RWPE2 (cell line): ENCODE measurements around the gene DAAM2.

Experiments used
- ATAC-seq: fragments of 200-7000 bp; cut with Tn5 transposase; 3 replicates; pipeline ENCODE4 v1.9.1; 2021; ENCODE audit warnings: low read depth
- DNase-seq: peaks from one replicate; pipeline ENCODE4 v3.0.0-alpha.2; 2020; ENCODE audit warnings: low spot score
- H3K27ac ChIP-seq: fragments of 450-650 bp; 2 replicates; pipeline ENCODE4 v1.5.1; 2017; ENCODE audit warnings: mild to moderate bottlenecking; ENCODE audit not compliant: poor library complexity, severe bottlenecking
- H3K27me3 ChIP-seq: fragments of 250-450 bp; sonication (Bioruptor Pico); 2 replicates; pipeline ENCODE4 v1.5.1; 2021; ENCODE audit warnings: mild to moderate bottlenecking, moderate library complexity; ENCODE audit not compliant: insufficient read depth, poor library complexity, severe bottlenecking
- H3K36me3 ChIP-seq: fragments of 250-450 bp; sonication (Bioruptor Pico); 2 replicates; pipeline ENCODE4 v1.5.1; 2020; ENCODE audit warnings: low read depth, mild to moderate bottlenecking, moderate library complexity
- H3K4me1 ChIP-seq: fragments of 250-450 bp; sonication (Bioruptor Pico); 2 replicates; pipeline ENCODE4 v1.5.1; 2021; ENCODE audit warnings: mild to moderate bottlenecking, moderate library complexity; ENCODE audit not compliant: insufficient read depth, poor library complexity, severe bottlenecking
- H3K4me3 ChIP-seq: fragments of 250-450 bp; sonication (Bioruptor Pico); 2 replicates; pipeline ENCODE4 v1.5.1; 2021; ENCODE audit warnings: mild to moderate bottlenecking, moderate library complexity; ENCODE audit not compliant: severe bottlenecking
- H3K9me3 ChIP-seq: fragments of 250-450 bp; sonication (Bioruptor Pico); 2 replicates; pipeline ENCODE4 v1.5.1; 2021; ENCODE audit warnings: mild to moderate bottlenecking, moderate library complexity; ENCODE audit not compliant: severe bottlenecking
- TF ChIP-seq, protein P1 (sequence below): fragments of 450-650 bp; IDR thresholded peaks from one replicate; pipeline ENCODE4 v1.5.1; 2017; ENCODE audit warnings: mild to moderate bottlenecking, moderate library complexity; ENCODE audit not compliant: poor library complexity, severe bottlenecking

DAAM2 gene

DNA sequence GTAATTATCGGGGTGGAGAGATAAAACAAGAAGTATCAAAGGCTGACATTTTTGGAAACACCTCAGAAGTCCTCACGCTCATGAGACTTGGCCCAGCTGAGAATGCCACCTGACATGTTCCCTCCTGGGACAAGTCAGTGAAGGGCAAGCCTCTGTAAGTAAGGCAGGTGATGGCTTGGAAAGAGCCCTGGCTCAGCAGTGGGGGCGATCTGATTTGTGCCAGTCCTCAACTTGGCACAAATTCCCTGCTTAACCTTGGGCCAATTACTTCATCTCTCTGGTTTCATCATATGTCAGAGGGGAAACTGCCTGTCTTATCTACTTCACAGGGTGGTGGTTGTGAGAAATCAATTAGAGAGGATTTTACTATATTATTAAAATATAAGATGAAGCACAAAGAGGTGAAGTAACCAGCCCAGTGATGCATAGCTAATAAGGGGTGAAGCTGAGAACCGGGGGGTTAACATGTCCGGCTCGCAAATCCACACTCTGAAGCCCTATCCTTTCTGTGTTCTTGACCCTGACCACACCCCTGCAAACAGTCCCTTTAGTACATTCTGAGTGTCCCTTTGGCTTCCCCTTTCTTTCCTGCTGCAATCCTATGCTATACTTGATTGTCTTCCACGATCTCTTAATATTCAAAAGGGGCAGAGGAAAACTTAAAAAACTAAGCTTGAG is 150.9 kb downstream of the DAAM2 start:
- no peak for DNase-seq
- peaks cover 12% of the 10 kb centered on the region for H3K4me1 ChIP-seq
- ATAC-seq = no peak
- TF ChIP-seq, protein P1, sequence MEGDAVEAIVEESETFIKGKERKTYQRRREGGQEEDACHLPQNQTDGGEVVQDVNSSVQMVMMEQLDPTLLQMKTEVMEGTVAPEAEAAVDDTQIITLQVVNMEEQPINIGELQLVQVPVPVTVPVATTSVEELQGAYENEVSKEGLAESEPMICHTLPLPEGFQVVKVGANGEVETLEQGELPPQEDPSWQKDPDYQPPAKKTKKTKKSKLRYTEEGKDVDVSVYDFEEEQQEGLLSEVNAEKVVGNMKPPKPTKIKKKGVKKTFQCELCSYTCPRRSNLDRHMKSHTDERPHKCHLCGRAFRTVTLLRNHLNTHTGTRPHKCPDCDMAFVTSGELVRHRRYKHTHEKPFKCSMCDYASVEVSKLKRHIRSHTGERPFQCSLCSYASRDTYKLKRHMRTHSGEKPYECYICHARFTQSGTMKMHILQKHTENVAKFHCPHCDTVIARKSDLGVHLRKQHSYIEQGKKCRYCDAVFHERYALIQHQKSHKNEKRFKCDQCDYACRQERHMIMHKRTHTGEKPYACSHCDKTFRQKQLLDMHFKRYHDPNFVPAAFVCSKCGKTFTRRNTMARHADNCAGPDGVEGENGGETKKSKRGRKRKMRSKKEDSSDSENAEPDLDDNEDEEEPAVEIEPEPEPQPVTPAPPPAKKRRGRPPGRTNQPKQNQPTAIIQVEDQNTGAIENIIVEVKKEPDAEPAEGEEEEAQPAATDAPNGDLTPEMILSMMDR = no peak
- no peaks in the 10 kb centered on the region for H3K27me3 ChIP-seq
- no peak overlapping the region for H3K27ac ChIP-seq
- H3K4me3 ChIP-seq = no peak overlapping the region
- no peaks in the 10 kb centered on the region for H3K36me3 ChIP-seq
- H3K9me3 ChIP-seq = no peaks in the 10 kb centered on the region

DNA sequence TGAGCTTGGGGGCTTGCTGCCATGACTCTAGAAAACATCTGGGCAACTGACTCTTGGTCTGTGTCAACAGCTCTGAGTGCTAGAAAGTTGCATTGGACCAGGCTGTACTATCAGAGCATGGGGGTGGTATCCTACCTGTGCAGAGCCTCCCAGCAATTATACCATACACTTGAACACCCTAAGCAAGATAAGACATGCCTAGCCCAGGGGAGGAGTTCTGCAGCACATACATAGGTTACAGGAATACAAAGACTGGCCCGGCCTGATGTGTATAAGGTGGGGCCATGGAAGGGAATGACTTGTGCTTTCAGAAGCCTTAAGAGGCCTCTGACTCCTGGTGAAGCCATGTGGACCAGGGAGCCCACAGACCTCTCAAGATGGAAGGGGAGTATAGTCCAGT is 153.4 kb downstream of the DAAM2 start:
- DNase-seq = no peak
- no peaks in the 10 kb centered on the region for H3K9me3 ChIP-seq
- TF ChIP-seq, protein P1 = no peak
- peak; percentile 81 for ATAC-seq
- H3K4me1 ChIP-seq = peaks cover 17% of the 10 kb centered on the region
- no peak overlapping the region for H3K27ac ChIP-seq
- H3K4me3 ChIP-seq = no peak overlapping the region
- H3K36me3 ChIP-seq = no peaks in the 10 kb centered on the region
- H3K27me3 ChIP-seq = no peaks in the 10 kb centered on the region

DNA sequence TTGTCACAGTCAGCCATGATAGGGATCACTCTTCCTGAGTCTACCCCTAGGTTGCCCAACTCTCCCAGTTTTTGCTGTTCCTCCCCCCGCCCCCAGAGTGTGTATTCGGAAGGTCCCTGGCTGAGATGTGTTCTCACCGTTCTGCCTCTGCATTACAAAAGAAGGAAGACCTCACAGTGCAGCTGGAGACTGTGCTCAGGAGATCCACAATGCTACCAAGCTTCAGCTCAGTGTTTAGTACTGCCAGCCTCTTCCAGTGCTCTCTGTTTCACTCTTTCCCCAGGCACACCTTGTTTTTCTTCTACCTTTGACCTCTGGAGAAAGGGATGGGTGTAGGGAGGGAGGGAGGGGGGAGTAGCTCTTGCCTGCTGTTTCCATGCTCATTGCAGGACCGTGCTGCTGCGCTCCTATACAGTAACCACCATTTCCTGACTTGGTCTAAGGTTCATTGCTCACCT is 155.5 kb downstream of the DAAM2 start:
- H3K4me3 ChIP-seq = no peak overlapping the region
- no peak overlapping the region for H3K27ac ChIP-seq
- H3K27me3 ChIP-seq = no peaks in the 10 kb centered on the region
- no peaks in the 10 kb centered on the region for H3K9me3 ChIP-seq
- no peaks in the 10 kb centered on the region for H3K36me3 ChIP-seq
- no peak for DNase-seq
- ATAC-seq = no peak
- H3K4me1 ChIP-seq = peaks cover 17% of the 10 kb centered on the region
- TF ChIP-seq, protein P1 = no peak

DNA sequence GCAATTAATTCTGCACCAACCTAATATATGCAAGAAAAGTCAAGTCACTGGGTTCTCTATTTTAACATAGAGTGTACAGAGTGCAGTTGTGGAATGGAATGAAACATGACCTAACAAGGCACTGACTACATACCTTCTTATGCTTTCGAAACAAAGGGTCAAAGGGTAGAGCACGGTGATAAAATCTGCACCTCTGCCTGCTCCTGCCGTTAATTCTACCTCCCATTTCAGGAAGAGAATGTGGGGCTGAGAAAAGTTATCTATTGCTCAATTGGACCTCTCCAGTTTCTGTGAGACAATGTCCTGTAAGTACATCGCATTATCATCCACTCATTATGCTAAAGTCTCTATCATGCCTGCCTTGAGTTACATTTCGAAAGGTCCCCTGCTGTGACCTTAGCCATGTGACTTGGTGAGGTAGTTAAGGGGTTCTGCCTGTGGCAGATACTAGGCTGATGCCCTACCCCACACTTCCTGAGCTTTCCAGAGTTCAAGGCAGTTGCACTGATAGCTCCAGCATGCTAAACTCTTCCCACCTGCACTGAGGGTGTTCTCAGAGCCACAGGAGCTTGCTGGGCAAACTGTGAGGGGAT is 156.1 kb downstream of the DAAM2 start:
- Histone ChIP-seq H3K9me3 (no peaks in the 10 kb centered on the region), H3K27ac (no peak overlapping the region), H3K27me3 (no peaks in the 10 kb centered on the region), H3K4me1 (peaks cover 17% of the 10 kb centered on the region), H3K36me3 (no peaks in the 10 kb centered on the region), H3K4me3 (no peak overlapping the region)
- no peak for DNase-seq
- TF ChIP-seq, protein P1 = no peak
- peak; percentile 45; the same call in 2 of the 3 replicates for ATAC-seq
